OCI-LY7 (cell line): Measurements from ENCODE around the gene OLFM1. TPM values are rescaled to one million over a fixed set of nuclear protein-coding genes. Genes with fewer than 3 reads are reported as not detected.

ENCODE experiments used
- BruUV-seq: library from RNA; stranded (reverse); fragments of 400-500 nt; replicated peaks from 2 replicates; lab custom pipeline; 2021; lab: Mats Ljungman, UMichigan
- CTCF ChIA-PET: fragments of 300-600 bp; sonication (Branson Sonifier 250); formaldehyde crosslinking; loops from one replicate; lab custom pipeline; 2022; ENCODE audit warnings: antibody characterized with exemption; ENCODE audit not compliant: unreplicated experiment; lab: Charles Lee
- POLR2A ChIA-PET: fragments of 300-600 bp; sonication (Branson Sonifier 250); formaldehyde crosslinking; loops from one replicate; lab custom pipeline; 2022; ENCODE audit warnings: antibody characterized with exemption; lab: Charles Lee
- DNase-seq: peaks from one replicate; pipeline ENCODE4 v3.0.0-alpha.2; 2015; ENCODE audit warnings: low spot score
- H2AFZ ChIP-seq: fragments of 200-600 bp; sonication (generic), shearing (Covaris generic); 2 replicates; pipeline ENCODE4 v1.6.1; 2014; ENCODE audit warnings: mild to moderate bottlenecking, antibody characterized with exemption, low read length, moderate library complexity
- H3K27ac ChIP-seq: fragments of 200-600 bp; sonication (generic); 2 replicates; pipeline ENCODE4 v1.5.1; 2014; ENCODE audit warnings: mixed run types, low read depth, mild to moderate bottlenecking, moderate library complexity, low read length, inconsistent platforms; ENCODE audit not compliant: poor library complexity, severe bottlenecking
- H3K36me3 ChIP-seq: fragments of 200-600 bp; sonication (generic); 2 replicates; pipeline ENCODE4 v1.6.1; 2014; ENCODE audit warnings: mild to moderate bottlenecking, antibody characterized with exemption, low read length, moderate library complexity, mixed read lengths; ENCODE audit not compliant: insufficient read depth
- H3K4me1 ChIP-seq: fragments of 200-600 bp; sonication (generic); 2 replicates; pipeline ENCODE4 v1.5.1; 2014; ENCODE audit warnings: mild to moderate bottlenecking, low read length; ENCODE audit not compliant: insufficient read depth, poor library complexity, severe bottlenecking
- H3K4me2 ChIP-seq: fragments of 200-600 bp; sonication (generic); 2 replicates; pipeline ENCODE4 v1.6.1; 2014; ENCODE audit warnings: mild to moderate bottlenecking, low read length
- H3K4me3 ChIP-seq: fragments of 200-600 bp; sonication (generic); 2 replicates; pipeline ENCODE4 v1.5.1; 2014; ENCODE audit warnings: mild to moderate bottlenecking, low read depth, low read length; ENCODE audit not compliant: poor library complexity, severe bottlenecking
- H3K79me2 ChIP-seq: fragments of 200-600 bp; sonication (generic); 2 replicates; pipeline ENCODE4 v1.6.1; 2016; ENCODE audit warnings: low read depth, mild to moderate bottlenecking, low read length, moderate library complexity, mixed read lengths; ENCODE audit not compliant: insufficient read depth
- H3K9me2 ChIP-seq: fragments of 200-600 bp; sonication (generic); 2 replicates; pipeline ENCODE4 v1.6.1; 2016; ENCODE audit warnings: mild to moderate bottlenecking, low read length, mixed read lengths; ENCODE audit not compliant: insufficient read depth
- H3K9me3 ChIP-seq: fragments of 200-600 bp; sonication (generic); 2 replicates; pipeline ENCODE4 v1.6.1; 2014; ENCODE audit warnings: mild to moderate bottlenecking, mixed run types, low read length, mixed read lengths
- H4K20me1 ChIP-seq: fragments of 200-600 bp; sonication (generic); 2 replicates; pipeline ENCODE4 v1.6.1; 2014; ENCODE audit warnings: mild to moderate bottlenecking, antibody characterized with exemption, low read length, moderate library complexity, mixed read lengths; ENCODE audit not compliant: insufficient read depth
- CTCF ChIP-seq: fragments of 200-600 bp; sonication (generic); conservative IDR thresholded peaks from 2 replicates; pipeline ENCODE4 v1.5.1; 2014; ENCODE audit warnings: mild to moderate bottlenecking, antibody characterized with exemption, low read length, moderate library complexity, mixed read lengths
- EZH2phosphoT487 ChIP-seq: fragments of 200-600 bp; sonication (generic); IDR thresholded peaks from 2 replicates; pipeline ENCODE4 v1.6.1; 2018; ENCODE audit warnings: low read depth, borderline replicate concordance, mild to moderate bottlenecking, mixed run types, antibody characterized with exemption, low read length, moderate library complexity, mixed read lengths
- intact Hi-C: fragments of 100-400 bp; cut with micrococcal nuclease; formaldehyde crosslinking; loops from one replicate; pipeline ENCODE4 v1.10.0; 2022; ENCODE audit not compliant: unreplicated experiment
- total RNA-seq, 2 experiments: library from RNA; depleted of rRNA in 1 of 2; stranded (reverse); fragments of >200 nt in 1 of 2; shearing (Covaris generic) in 1 of 2; gene quantifications; 2 replicates each; pipeline ENCODE4 v1.2.3, GENCODE V29; 2014 to 2022

Gene OLFM1
- total RNA-seq, 2 experiments from 2014 or later = not detected

DNA sequence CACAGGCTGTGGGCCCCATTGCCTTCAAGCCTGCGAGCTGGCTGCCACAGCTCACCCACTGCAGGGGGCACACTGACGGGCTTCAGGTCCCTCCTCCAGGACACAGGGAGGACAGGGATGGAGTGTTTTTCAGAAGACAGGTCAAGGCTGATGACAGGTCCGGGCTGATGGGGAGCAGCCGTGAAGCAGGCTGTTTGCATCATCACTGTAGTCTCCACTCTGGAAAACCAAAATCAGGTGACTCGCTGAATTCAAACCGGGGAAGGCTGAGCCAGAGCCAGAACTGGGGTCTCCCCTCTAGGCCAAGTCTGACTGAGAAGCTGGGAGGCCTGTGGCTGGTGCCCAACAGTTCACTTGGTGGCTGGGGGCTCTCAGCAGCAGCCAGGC lies 48.5 kb downstream of the OLFM1 start:
- Histone ChIP-seq H3K36me3 (no peaks in the 10 kb centered on the region), H2AFZ (no peak overlapping the region), H3K4me3 (no peak overlapping the region), H3K9me3 (no peaks in the 10 kb centered on the region), H3K4me1 (no peaks in the 10 kb centered on the region), H3K9me2 (no peaks in the 10 kb centered on the region), H3K79me2 (no peaks in the 10 kb centered on the region), H4K20me1 (no peaks in the 10 kb centered on the region), H3K4me2 (no peak overlapping the region), H3K27ac (no peak overlapping the region)
- TF ChIP-seq CTCF (no peak), EZH2phosphoT487 (no peak)
- BruUV-seq = no TSS peak
- POLR2A ChIA-PET = interaction anchor here (0.7 kb wide), 1 partner anchor 241 kb away, joined by 3 read pairs; no protein-coding TSS in a partner anchor
- CTCF ChIA-PET = no interaction called here
- intact Hi-C loops = no loop called here
- no peak for DNase-seq

DNA sequence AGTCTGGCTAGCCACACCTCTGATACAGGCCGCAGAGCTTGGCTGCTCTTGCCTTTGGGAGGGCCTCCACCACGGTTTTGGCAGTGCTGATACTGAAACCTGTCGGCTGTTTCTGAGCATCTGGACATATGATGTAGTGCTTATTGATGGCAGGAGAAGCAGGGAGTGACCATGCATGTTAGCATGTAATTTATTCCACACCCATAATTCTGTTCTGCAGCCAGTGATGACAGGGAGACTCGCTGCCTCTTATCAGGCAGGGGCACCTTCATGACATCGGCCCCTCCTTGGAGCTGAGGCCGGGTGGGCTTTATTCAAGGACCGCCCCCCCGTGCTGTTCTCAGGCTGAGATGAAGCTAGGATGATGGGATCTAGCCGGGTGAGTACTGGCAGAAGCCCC lies 49.0 kb downstream of the OLFM1 start:
- H3K9me3 ChIP-seq = no peaks in the 10 kb centered on the region
- H3K79me2 ChIP-seq = no peaks in the 10 kb centered on the region

More for the DNA sequence above, 49.0 kb downstream of the OLFM1 start:
- no peaks in the 10 kb centered on the region for H3K4me1 ChIP-seq
- H3K27ac ChIP-seq = no peak overlapping the region
- H4K20me1 ChIP-seq = no peaks in the 10 kb centered on the region
- ChIA-PET CTCF (no interaction called here), POLR2A (no interaction called here)
- no peaks in the 10 kb centered on the region for H3K9me2 ChIP-seq
- no peak overlapping the region for H3K4me3 ChIP-seq
- BruUV-seq = no TSS peak
- DNase-seq = no peak
- H3K36me3 ChIP-seq = no peaks in the 10 kb centered on the region
- intact Hi-C loops = no loop called here
- TF ChIP-seq EZH2phosphoT487 (no peak), CTCF (no peak)
- H2AFZ ChIP-seq = no peak overlapping the region
- H3K4me2 ChIP-seq = no peak overlapping the region
